H9 (cell line): ENCODE results near the gene HK2. TPM values are rescaled to one million over a fixed set of nuclear protein-coding genes. Genes with fewer than 3 reads are reported as not detected.

Source experiments
- DNase-seq: peaks from one replicate; pipeline ENCODE4 v3.0.0-alpha.2; 2017
- H2AFZ ChIP-seq: one replicate; pipeline ENCODE4 v1.6.1; 2013; ENCODE audit warnings: mild to moderate bottlenecking, low read length, control low read depth, moderate library complexity
- H2AK5ac ChIP-seq: 2 replicates; pipeline ENCODE4 v1.6.1; 2013; ENCODE audit warnings: low read length, control low read depth, mixed read lengths; ENCODE audit not compliant: insufficient read length
- H2BK120ac ChIP-seq: one replicate; pipeline ENCODE4 v1.6.1; 2013; ENCODE audit warnings: low read depth, mild to moderate bottlenecking, low read length, control low read depth, inconsistent platforms; ENCODE audit not compliant: poor library complexity, severe bottlenecking
- H2BK12ac ChIP-seq: 2 replicates; pipeline ENCODE4 v1.6.1; 2013; ENCODE audit warnings: low read length, control low read depth, mixed read lengths, low read depth; ENCODE audit not compliant: insufficient read length
- H2BK15ac ChIP-seq: 2 replicates; pipeline ENCODE4 v1.6.1; 2013; ENCODE audit warnings: low read depth, low read length, control low read depth
- H2BK20ac ChIP-seq: one replicate; pipeline ENCODE4 v1.6.1; 2013; ENCODE audit warnings: low read depth, mild to moderate bottlenecking, low read length, control low read depth, inconsistent platforms; ENCODE audit not compliant: poor library complexity, severe bottlenecking
- H2BK5ac ChIP-seq: 2 replicates; pipeline ENCODE4 v1.6.1; 2013; ENCODE audit warnings: low read length, control low read depth, mixed read lengths; ENCODE audit not compliant: insufficient read length
- H3K14ac ChIP-seq: 2 replicates; pipeline ENCODE4 v1.6.1; 2013; ENCODE audit warnings: low read length, control low read depth; ENCODE audit not compliant: insufficient read depth
- H3K18ac ChIP-seq: 2 replicates; pipeline ENCODE4 v1.6.1; 2013; ENCODE audit warnings: low read depth, mild to moderate bottlenecking, mixed read lengths, low read length, control low read depth; ENCODE audit not compliant: insufficient read length
- H3K23ac ChIP-seq: 2 replicates; pipeline ENCODE4 v1.6.1; 2013; ENCODE audit warnings: low read length, control low read depth, mixed read lengths, low read depth; ENCODE audit not compliant: insufficient read length
- H3K23me2 ChIP-seq: 2 replicates; pipeline ENCODE4 v1.6.1; 2013; ENCODE audit warnings: low read depth, mild to moderate bottlenecking, mixed read lengths, low read length, control low read depth; ENCODE audit not compliant: insufficient read length, poor library complexity, severe bottlenecking
- H3K27ac ChIP-seq: 2 replicates; pipeline ENCODE4 v1.5.1; 2013; ENCODE audit warnings: low read length, control low read depth, mixed read lengths, low read depth; ENCODE audit not compliant: insufficient read length
- H3K27me3 ChIP-seq: 2 replicates; pipeline ENCODE4 v1.6.1; 2013; ENCODE audit warnings: low read length, control low read depth, inconsistent platforms; ENCODE audit not compliant: insufficient read depth
- H3K4ac ChIP-seq: 2 replicates; pipeline ENCODE4 v1.6.1; 2013; ENCODE audit warnings: low read depth, mild to moderate bottlenecking, control low read depth, inconsistent platforms, low read length, moderate library complexity
- H3K4me1 ChIP-seq: 2 replicates; pipeline ENCODE4 v1.6.1; 2013; ENCODE audit warnings: low read length, control low read depth, inconsistent platforms; ENCODE audit not compliant: insufficient read depth
- H3K4me2 ChIP-seq: 2 replicates; pipeline ENCODE4 v1.6.1; 2013; ENCODE audit warnings: low read length, control low read depth, mixed read lengths; ENCODE audit not compliant: insufficient read length, insufficient read depth
- H3K56ac ChIP-seq: 2 replicates; pipeline ENCODE4 v1.6.1; 2013; ENCODE audit warnings: low read depth, mild to moderate bottlenecking, mixed read lengths, low read length, control low read depth; ENCODE audit not compliant: insufficient read length
- H3K79me1 ChIP-seq: 2 replicates; pipeline ENCODE4 v1.6.1; 2013; ENCODE audit warnings: low read depth, mild to moderate bottlenecking, moderate library complexity, low read length, control low read depth, inconsistent platforms; ENCODE audit not compliant: insufficient read depth, poor library complexity, severe bottlenecking
- H3K79me2 ChIP-seq: 2 replicates; pipeline ENCODE4 v1.6.1; 2013; ENCODE audit warnings: low read length, control low read depth, inconsistent platforms; ENCODE audit not compliant: insufficient read depth
- H3K9ac ChIP-seq: 2 replicates; pipeline ENCODE4 v1.6.1; 2013; ENCODE audit warnings: low read length, control low read depth, mixed read lengths; ENCODE audit not compliant: insufficient read length; ENCODE audit errors: extremely low read depth
- H3K9me3 ChIP-seq: one replicate; pipeline ENCODE4 v1.6.1; 2013; ENCODE audit warnings: low read depth, low read length, inconsistent platforms; ENCODE audit not compliant: control insufficient read depth
- H3T11ph ChIP-seq: one replicate; pipeline ENCODE4 v1.6.1; 2013; ENCODE audit warnings: mild to moderate bottlenecking, low read length, control low read depth, inconsistent platforms
- H4K20me1 ChIP-seq: one replicate; pipeline ENCODE4 v1.6.1; 2013; ENCODE audit not compliant: control insufficient read depth, insufficient read length, insufficient read depth
- H4K5ac ChIP-seq: 2 replicates; pipeline ENCODE4 v1.6.1; 2013; ENCODE audit warnings: low read depth, mild to moderate bottlenecking, mixed read lengths, low read length, control low read depth; ENCODE audit not compliant: insufficient read length
- H4K8ac ChIP-seq: replicated peaks from 2 replicates; pipeline ENCODE4 v1.6.1; 2013; ENCODE audit warnings: low read length, control low read depth, mixed read lengths, low read depth; ENCODE audit not compliant: insufficient read length
- H4K91ac ChIP-seq: 2 replicates; pipeline ENCODE4 v1.6.1; 2013; ENCODE audit warnings: low read depth, mild to moderate bottlenecking, moderate library complexity, mixed read lengths, low read length, control low read depth; ENCODE audit not compliant: insufficient read length
- H3K27ac Mint-ChIP-seq, 3 experiments: 2 replicates in 2 of 3; 3 replicates in 1 of 3; pipeline ENCODE4 v1.8.0; 2020 to 2021; ENCODE audit warnings: mixed read lengths in 3 of 3, mild to moderate bottlenecking in 1 of 3, moderate library complexity in 1 of 3
- H3K27me3 Mint-ChIP-seq: 2 replicates; pipeline ENCODE4 v1.8.0; 2021; ENCODE audit warnings: low read depth, mild to moderate bottlenecking, moderate library complexity, mixed read lengths
- H3K36me3 Mint-ChIP-seq, 3 experiments: 2 replicates in 2 of 3; 3 replicates in 1 of 3; pipeline ENCODE4 v1.8.0; 2020 to 2021; ENCODE audit warnings: low read depth in 3 of 3, mixed read lengths in 3 of 3; ENCODE audit not compliant: insufficient read depth in 1 of 3
- H3K4me1 Mint-ChIP-seq, 2 experiments: 2 replicates each; pipeline ENCODE4 v1.8.0; 2020; ENCODE audit warnings: mixed read lengths in 2 of 2
- H3K4me3 Mint-ChIP-seq, 2 experiments: 2 replicates in 1 of 2; 3 replicates in 1 of 2; pipeline ENCODE4 v1.8.0; 2020 to 2021; ENCODE audit warnings: mild to moderate bottlenecking in 2 of 2, mixed read lengths in 2 of 2, moderate library complexity in 1 of 2
- H3K9me3 Mint-ChIP-seq, 2 experiments: 2 replicates in 1 of 2; 3 replicates in 1 of 2; pipeline ENCODE4 v1.8.0; 2020; ENCODE audit warnings: mild to moderate bottlenecking in 2 of 2, mixed read lengths in 2 of 2, moderate library complexity in 1 of 2
- CTCF ChIP-seq: fragments of 200-600 bp; sonication (generic); conservative IDR thresholded peaks from 3 replicates; pipeline ENCODE4 v1.8.0; 2021; ENCODE audit warnings: antibody characterized with exemption, mild to moderate bottlenecking
- WGBS: extraction: QIAGEN DNeasy Blood & Tissue Kit; methylation state at CpG from one replicate; pipeline ENCODE4 v1.1.7; 2013; ENCODE audit warnings: missing lambda C conversion rate, low lambda C conversion rate, mixed read lengths; ENCODE audit not compliant: insufficient read length; ENCODE audit errors: extremely low coverage; 5-methylcytosine and 5-hydroxymethylcytosine counted together
- total RNA-seq: library from RNA; stranded (reverse); gene quantifications from 2 replicates; pipeline ENCODE4 v1.2.1, GENCODE V29; 2021

Gene HK2
- total RNA-seq, 1 experiment from 2014 or later, result 54.3 TPM

DNA sequence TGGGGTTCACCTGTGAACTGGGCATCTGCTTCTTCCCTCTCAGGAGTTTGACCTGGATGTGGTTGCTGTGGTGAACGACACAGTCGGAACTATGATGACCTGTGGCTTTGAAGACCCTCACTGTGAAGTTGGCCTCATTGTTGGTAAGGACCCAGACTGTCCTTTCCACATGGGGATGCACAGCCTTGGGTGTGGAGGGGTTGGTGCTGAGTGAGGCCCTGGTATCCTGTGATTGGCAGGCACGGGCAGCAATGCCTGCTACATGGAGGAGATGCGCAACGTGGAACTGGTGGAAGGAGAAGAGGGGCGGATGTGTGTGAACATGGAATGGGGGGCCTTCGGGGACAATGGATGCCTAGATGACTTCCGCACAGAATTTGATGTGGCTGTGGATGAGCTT, 52.3 kb downstream of the HK2 start:
- H3K4me3 Mint-ChIP-seq, result no peak overlapping the region
- H3K27ac Mint-ChIP-seq, result 0 out of 7 replicates have a peak overlapping the region, but pooled peaks of 1 of the 3 experiments have one; percentile 49
- peaks cover 64 to 97% (median 91%) of the 10 kb centered on the region in 3 experiments for H3K36me3 Mint-ChIP-seq

More for the DNA sequence above, 52.3 kb downstream of the HK2 start:
- H4K20me1 ChIP-seq, result no peaks in the 10 kb centered on the region
- no peaks in the 10 kb centered on the region for H3K9me3 ChIP-seq
- H2AFZ ChIP-seq, result no peak overlapping the region
- TF ChIP-seq CTCF, result no peak
- H2AK5ac ChIP-seq, result no peak overlapping the region
- Mint-ChIP-seq H3K4me1 (no peaks in the 10 kb centered on the region), H3K9me3 (no peaks in the 10 kb centered on the region), H3K27me3 (no peaks in the 10 kb centered on the region)
- no peak for DNase-seq
- H2BK5ac ChIP-seq, result no peak overlapping the region
- no peak overlapping the region for H4K8ac ChIP-seq
- no peaks in the 10 kb centered on the region for H3K23me2 ChIP-seq
- H3K18ac ChIP-seq, result no peak overlapping the region
- no peaks in the 10 kb centered on the region for H3K4me1 ChIP-seq
- no peak overlapping the region for H3K56ac ChIP-seq
- H4K5ac ChIP-seq, result no peak overlapping the region
- H2BK12ac ChIP-seq, result no peak overlapping the region
- no peaks in the 10 kb centered on the region for H3K27me3 ChIP-seq
- no peak overlapping the region for H2BK20ac ChIP-seq
- H3K23ac ChIP-seq, result no peak overlapping the region
- no peak overlapping the region for H3K9ac ChIP-seq
- no peaks in the 10 kb centered on the region for H3K79me1 ChIP-seq
- no peaks in the 10 kb centered on the region for H3K79me2 ChIP-seq
- WGBS, result no CpG with 5 or more reads among the region's 8 CpGs
- no peak overlapping the region for H4K91ac ChIP-seq
- H2BK15ac ChIP-seq, result no peak overlapping the region
- H3K4me2 ChIP-seq, result no peak overlapping the region
- no peak overlapping the region for H3K4ac ChIP-seq
- H3K14ac ChIP-seq, result no peak overlapping the region
- H2BK120ac ChIP-seq, result no peak overlapping the region
- no peak overlapping the region for H3T11ph ChIP-seq
- H3K27ac ChIP-seq, result no peak overlapping the region
